Measurements from ENCODE around the gene CDR2. TPM values are rescaled to one million over a fixed set of nuclear protein-coding genes. Genes with fewer than 3 reads are reported as not detected.

The CDR2 gene
- total and polyA plus RNA-seq, 2 of the 13 experiments (the other 11 are each of a cell fraction or from before 2014, with no cell fraction given): 59.0 to 78.9 TPM

DNA sequence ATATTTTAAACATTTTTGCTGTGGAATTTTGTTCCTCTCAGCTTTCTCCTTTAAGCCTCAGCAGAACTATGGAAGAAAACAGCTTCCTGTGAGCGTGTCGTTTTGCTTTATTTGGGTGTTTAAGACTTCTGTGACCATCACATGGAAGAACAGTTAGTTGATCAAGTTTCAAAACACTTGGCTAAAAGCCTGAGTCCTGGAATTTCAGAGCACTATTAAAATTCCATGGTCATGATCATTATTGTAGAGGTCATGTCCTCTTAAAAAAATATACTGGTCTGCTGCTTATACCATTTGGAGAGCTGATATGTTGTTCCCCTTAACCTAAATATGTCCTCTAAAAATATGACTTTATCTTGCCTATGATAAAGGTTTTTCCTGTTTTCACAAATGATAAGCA lies 12.6 kb upstream of the CDR2 start:
- Histone ChIP-seq H3K36me3 (replicated peaks in 1 of 2; ENCODE audit: control insufficient read depth in 1 of 2, insufficient read depth in 2 of 2, low read length in 2 of 2) (no peaks in the 10 kb centered on the region), H3K9me3 (ENCODE audit: low read length) (no peaks in the 10 kb centered on the region), H3K27ac (ENCODE audit: extremely low read length, insufficient read depth, low read length) (no peak overlapping the region), H3K4me2 (ENCODE audit: low read depth, low read length) (no peak overlapping the region), H3K4me1 (ENCODE audit: insufficient read depth, low read length) (peaks cover 5% of the 10 kb centered on the region), H2AFZ (ENCODE audit: low read length) (no peak overlapping the region), H3K27me3 (ENCODE audit: control insufficient read depth in 1 of 2, insufficient read depth in 2 of 2, low read length in 2 of 2) (no peaks in the 10 kb centered on the region), H4K20me1 (ENCODE audit: insufficient read depth, low read length) (no peaks in the 10 kb centered on the region), H3K4me3 (replicated peaks in 1 of 3; ENCODE audit: insufficient read depth in 1 of 3, low read depth in 2 of 3, low read length in 3 of 3) (no peak overlapping the region), H3K79me2 (ENCODE audit: insufficient read depth, low read length) (no peaks in the 10 kb centered on the region), H3K9ac (ENCODE audit: insufficient read depth, low read depth, low read length) (no peak overlapping the region)
- no TSS peak for BruUV-seq (replicated peaks)
- ATAC-seq (no peak), DNase-seq (ENCODE audit: low spot score) (no peak), FAIRE-seq (no peak)
- TF ChIP-seq RBAK (CRISPR knock-in tag; IDR thresholded peaks at IDR 0.05) (no peak), MEIS1 (CRISPR knock-in tag; IDR thresholded peaks at IDR 0.05; ENCODE audit: borderline replicate concordance) (no peak), XBP1 (CRISPR knock-in tag; IDR thresholded peaks at IDR 0.05) (no peak), NCOA1 (CRISPR knock-in tag; IDR thresholded peaks at IDR 0.05) (no peak), HMG20A (CRISPR knock-in tag; IDR thresholded peaks at IDR 0.05; ENCODE audit: borderline replicate concordance) (no peak)
- TF ChIP-seq, protein P1, sequence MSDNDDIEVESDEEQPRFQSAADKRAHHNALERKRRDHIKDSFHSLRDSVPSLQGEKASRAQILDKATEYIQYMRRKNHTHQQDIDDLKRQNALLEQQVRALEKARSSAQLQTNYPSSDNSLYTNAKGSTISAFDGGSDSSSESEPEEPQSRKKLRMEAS (IDR thresholded peaks at IDR 0.05): no peak
- TF ChIP-seq, protein P2, sequence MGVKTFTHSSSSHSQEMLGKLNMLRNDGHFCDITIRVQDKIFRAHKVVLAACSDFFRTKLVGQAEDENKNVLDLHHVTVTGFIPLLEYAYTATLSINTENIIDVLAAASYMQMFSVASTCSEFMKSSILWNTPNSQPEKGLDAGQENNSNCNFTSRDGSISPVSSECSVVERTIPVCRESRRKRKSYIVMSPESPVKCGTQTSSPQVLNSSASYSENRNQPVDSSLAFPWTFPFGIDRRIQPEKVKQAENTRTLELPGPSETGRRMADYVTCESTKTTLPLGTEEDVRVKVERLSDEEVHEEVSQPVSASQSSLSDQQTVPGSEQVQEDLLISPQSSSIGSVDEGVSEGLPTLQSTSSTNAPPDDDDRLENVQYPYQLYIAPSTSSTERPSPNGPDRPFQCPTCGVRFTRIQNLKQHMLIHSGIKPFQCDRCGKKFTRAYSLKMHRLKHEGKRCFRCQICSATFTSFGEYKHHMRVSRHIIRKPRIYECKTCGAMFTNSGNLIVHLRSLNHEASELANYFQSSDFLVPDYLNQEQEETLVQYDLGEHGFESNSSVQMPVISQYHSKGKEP (CRISPR knock-in tag; IDR thresholded peaks at IDR 0.05): no peak
- intact Hi-C loops (cut with micrococcal nuclease; ENCODE audit: unreplicated experiment): no loop called here
- ChIA-PET CTCF (ENCODE audit: low intra/inter-chr PET ratio, low total read pairs) (no interaction called here), POLR2A (no interaction called here)
- 98% methylated on average over 2 of the region's 2 CpGs for WGBS (ENCODE audit: low lambda C conversion rate)
- in situ Hi-C loops (cut with HindIII; ENCODE audit: extremely low pct_ligation_motif_present, low pct_unique_long_range_greater_than_20kb): no loop called here

DNA sequence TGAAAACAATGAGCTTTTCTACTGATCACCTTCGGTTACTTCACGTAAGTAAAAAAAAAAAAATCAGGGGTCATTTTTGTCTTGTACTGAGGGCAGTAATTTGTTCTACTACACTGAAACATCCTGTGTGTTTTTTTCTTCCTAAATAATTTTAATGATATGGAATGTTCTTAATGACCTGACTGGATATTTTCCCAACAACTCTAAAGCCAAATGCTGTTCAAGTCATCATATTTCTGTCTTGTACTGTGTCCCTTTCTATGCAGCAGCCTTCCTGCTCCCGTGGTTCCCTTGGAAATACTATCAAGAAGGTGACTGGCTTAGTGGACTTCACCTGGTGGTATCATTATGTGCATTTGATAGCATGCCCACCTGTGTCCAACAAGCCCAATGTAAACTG lies 10.8 kb upstream of the CDR2 start:
- Histone ChIP-seq H3K4me1 (ENCODE audit: insufficient read depth, low read length) (peaks cover 5% of the 10 kb centered on the region), H3K79me2 (ENCODE audit: insufficient read depth, low read length) (no peaks in the 10 kb centered on the region), H3K4me2 (ENCODE audit: low read depth, low read length) (no peak overlapping the region), H2AFZ (ENCODE audit: low read length) (no peak overlapping the region), H4K20me1 (ENCODE audit: insufficient read depth, low read length) (no peaks in the 10 kb centered on the region), H3K9me3 (ENCODE audit: low read length) (no peaks in the 10 kb centered on the region), H3K9ac (ENCODE audit: insufficient read depth, low read depth, low read length) (no peak overlapping the region), H3K27ac (ENCODE audit: extremely low read length, insufficient read depth, low read length) (no peak overlapping the region), H3K27me3 (ENCODE audit: control insufficient read depth in 1 of 2, insufficient read depth in 2 of 2, low read length in 2 of 2) (no peaks in the 10 kb centered on the region), H3K4me3 (replicated peaks in 1 of 3; ENCODE audit: insufficient read depth in 1 of 3, low read depth in 2 of 3, low read length in 3 of 3) (no peak overlapping the region), H3K36me3 (replicated peaks in 1 of 2; ENCODE audit: control insufficient read depth in 1 of 2, insufficient read depth in 2 of 2, low read length in 2 of 2) (no peaks in the 10 kb centered on the region)
- intact Hi-C loops (cut with micrococcal nuclease; ENCODE audit: unreplicated experiment) (no loop called here), in situ Hi-C loops (cut with HindIII; ENCODE audit: extremely low pct_ligation_motif_present, low pct_unique_long_range_greater_than_20kb) (no loop called here)
- ChIA-PET CTCF (ENCODE audit: low intra/inter-chr PET ratio, low total read pairs) (no interaction called here), POLR2A (no interaction called here)
- no TSS peak for BruUV-seq (replicated peaks)
- ATAC-seq: no peak
- no peak for DNase-seq (ENCODE audit: low spot score)
- 0 out of 2 replicates have a peak, but pooled peaks have one; percentile 59 for TF ChIP-seq ZNF556 (CRISPR knock-in tag; IDR thresholded peaks at IDR 0.05; ENCODE audit: borderline replicate concordance)
- TF ChIP-seq, protein P3, sequence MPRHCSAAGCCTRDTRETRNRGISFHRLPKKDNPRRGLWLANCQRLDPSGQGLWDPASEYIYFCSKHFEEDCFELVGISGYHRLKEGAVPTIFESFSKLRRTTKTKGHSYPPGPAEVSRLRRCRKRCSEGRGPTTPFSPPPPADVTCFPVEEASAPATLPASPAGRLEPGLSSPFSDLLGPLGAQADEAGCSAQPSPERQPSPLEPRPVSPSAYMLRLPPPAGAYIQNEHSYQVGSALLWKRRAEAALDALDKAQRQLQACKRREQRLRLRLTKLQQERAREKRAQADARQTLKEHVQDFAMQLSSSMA (CRISPR knock-in tag; IDR thresholded peaks at IDR 0.05): no peak
- FAIRE-seq: no peak
- WGBS (ENCODE audit: low lambda C conversion rate): 89% methylated on average over 3 of the region's 3 CpGs

All from HepG2 (cell line).